Fibroblast of skin of right biceps (primary cell): ENCODE data around the gene OR2W3.

Experiments
- DNase-seq: peaks from one replicate; pipeline ENCODE4 v3.0.0-alpha.2; 2013

Gene OR2W3

DNA sequence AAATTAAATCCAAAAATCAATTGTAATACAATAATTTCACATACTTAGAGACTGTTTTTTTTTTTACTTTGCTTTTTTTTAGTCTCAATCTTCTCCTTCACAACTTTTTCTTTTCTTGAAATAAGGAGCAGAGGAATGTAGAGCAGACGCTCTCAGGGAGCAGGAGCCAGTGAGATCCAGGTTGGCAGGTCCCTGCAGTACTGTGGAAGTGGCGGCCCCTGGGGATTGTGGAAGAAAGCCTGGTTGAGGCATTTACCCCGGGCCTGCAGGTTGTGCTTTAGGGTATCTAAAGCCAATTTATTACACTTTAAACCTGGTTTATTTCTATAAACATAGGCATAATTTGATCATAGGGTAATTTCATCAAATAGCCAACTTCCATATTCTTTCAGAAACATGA, 28.6 kb downstream of the OR2W3 start:
- DNase-seq, result no peak

DNA sequence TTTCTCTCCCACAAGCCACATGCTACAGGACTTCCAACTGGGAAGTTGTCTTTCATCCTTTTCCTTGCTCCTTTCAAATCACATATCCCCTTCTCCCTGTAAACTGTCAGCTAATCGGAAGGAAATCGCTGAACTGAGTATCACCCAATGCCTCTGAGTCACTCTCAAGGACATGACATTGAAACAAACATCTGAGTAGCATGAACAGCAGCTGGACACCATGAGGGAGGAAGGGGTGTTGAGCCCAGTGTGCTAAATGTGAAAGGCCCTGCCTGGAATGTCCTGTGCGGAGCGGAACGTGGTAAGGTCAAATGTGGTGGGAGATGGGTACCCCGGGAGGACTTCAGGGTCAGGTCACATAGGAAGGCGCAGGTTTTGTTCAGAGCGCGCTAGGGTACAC, 29.5 kb downstream of the OR2W3 start, which contains the start of gene OR2AJ1:
TSS of gene OR2AJ1 (plus strand) at position 22 of the 400 bp plus-strand sequence. CDS start 8,880 bp downstream, outside the sequence.
- no peak for DNase-seq

- DNase-seq, result no peak
These were observed 38.6 kb downstream of the OR2W3 start for GRCh38 chr1:247933989-247934388.

DNA sequence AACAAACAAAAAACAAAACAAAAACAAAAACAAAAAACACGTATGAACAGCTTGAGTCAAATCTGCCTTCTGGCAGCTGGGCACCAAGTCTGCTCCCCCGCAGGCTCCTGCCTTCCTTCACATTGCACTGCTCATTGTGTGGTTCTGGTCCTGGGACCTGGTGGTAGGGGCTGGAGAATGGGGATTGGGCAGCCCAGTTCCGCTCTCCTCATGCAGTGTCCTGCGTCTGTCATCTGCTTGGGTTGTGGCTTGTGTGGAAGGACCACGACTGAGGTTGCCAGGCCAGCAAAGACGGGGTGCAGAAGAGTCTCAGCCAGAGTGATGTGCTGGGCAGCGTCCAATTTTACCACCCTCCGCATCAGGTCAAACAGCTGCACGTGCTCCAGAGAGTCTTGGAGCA, 40.4 kb downstream of the OR2W3 start:
- DNase-seq, result no peak

GRCh38 chr1:247936415-247936814, 41.0 kb downstream of the OR2W3 start:
- DNase-seq, result no peak

DNA sequence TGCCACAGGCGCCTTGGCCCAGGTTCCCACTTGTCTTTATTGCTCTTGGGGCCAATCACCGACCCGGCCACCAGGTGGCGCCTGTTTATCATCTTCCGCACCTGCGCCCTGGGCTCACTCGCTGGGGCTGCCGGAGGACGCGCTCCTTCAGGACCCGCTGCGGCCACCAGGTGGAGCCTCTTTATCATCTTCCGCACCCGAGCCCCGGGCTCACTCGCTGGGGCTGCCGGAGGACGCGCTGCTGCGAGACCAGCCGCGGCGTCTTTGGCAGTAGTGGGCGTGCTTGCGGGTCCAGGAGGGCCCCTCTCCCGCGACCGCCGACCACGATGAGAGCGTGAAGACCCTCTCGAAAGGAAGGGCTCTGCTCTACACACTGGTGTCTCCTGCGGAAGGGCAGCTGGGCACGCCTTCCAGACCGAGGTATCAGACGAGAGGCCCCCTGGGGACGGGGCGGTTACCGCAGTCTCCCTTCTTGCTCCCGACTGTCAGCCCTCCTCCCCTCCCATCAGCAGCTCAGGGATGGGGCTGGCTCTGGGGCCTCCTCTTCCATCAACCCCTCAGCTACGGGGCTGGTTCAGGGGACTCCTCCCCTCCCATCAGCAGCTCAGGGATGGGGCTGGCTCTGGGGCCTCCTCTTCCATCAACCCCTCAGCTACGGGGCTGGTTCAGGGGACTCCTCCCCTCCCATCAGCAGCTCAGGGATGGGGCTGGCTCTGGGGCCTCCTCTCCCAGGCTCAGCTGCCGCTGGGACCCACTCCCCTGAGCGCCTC, 41.8 kb downstream of the OR2W3 start:
- DNase-seq, result peak; percentile 1

- no peak for DNase-seq
These were observed 47.2 kb downstream of the OR2W3 start for GRCh38 chr1:247942624-247943023.
